Lower leg skin (tissue), 3 donors: ENCODE data around the gene RCAN3.

Source experiments
- CTCF ChIP-seq, 3 donors: fragments of 450-650 bp; IDR thresholded peaks; one replicate each; pipeline ENCODE4 v1.5.1; 2016; ENCODE audit warnings: antibody characterized with exemption in 3 of 3, mild to moderate bottlenecking in 3 of 3, moderate library complexity in 2 of 3
- POLR2A ChIP-seq, 2 donors: fragments of 450-650 bp; IDR thresholded peaks; one replicate each; pipeline ENCODE4 v1.6.1; 2016 to 2017; ENCODE audit warnings: antibody characterized with exemption in 2 of 2, mild to moderate bottlenecking in 1 of 2, moderate library complexity in 1 of 2

- no peak for TF ChIP-seq CTCF (IDR thresholded peaks at IDR 0.05)
- no peak for TF ChIP-seq POLR2A (IDR thresholded peaks at IDR 0.05)
Observed at GRCh38 chr1:24483441-24483840, 19.2 kb upstream of the RCAN3 start.
